ENCODE measurements around the gene TSTD2.

TSTD2 gene

DNA sequence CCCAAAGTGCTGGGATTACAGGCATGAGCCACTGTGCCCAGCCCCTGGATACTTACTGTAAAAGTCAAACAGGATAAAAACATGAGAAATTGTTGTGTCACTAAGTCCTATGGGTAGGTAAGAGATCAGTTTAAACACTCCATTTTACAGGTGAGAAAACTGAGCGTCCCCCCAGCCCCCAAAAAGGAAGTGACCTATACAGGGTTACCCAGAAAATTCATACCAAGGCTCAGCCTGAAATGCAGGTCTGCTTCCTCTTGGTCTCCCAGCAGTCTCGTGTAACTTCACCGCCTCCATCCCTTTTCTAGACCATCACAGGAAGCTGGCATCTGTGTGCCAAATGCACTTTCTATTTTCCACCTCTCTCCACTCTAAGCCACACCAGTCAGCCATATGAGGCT is 74.5 kb downstream of the TSTD2 start:
- TF ChIP-seq CTCF (IDR thresholded peaks at IDR 0.05; ENCODE audit: extremely low read depth, missing control alignments), result no peak
- no peak for DNase-seq (ENCODE audit: low spot score)

GRCh38 chr9:97557606-97558095 is 75.5 kb downstream of the TSTD2 start:
- no peak for TF ChIP-seq CTCF (IDR thresholded peaks at IDR 0.05; ENCODE audit: extremely low read depth, missing control alignments)
- DNase-seq (ENCODE audit: low spot score), result no peak

DNA sequence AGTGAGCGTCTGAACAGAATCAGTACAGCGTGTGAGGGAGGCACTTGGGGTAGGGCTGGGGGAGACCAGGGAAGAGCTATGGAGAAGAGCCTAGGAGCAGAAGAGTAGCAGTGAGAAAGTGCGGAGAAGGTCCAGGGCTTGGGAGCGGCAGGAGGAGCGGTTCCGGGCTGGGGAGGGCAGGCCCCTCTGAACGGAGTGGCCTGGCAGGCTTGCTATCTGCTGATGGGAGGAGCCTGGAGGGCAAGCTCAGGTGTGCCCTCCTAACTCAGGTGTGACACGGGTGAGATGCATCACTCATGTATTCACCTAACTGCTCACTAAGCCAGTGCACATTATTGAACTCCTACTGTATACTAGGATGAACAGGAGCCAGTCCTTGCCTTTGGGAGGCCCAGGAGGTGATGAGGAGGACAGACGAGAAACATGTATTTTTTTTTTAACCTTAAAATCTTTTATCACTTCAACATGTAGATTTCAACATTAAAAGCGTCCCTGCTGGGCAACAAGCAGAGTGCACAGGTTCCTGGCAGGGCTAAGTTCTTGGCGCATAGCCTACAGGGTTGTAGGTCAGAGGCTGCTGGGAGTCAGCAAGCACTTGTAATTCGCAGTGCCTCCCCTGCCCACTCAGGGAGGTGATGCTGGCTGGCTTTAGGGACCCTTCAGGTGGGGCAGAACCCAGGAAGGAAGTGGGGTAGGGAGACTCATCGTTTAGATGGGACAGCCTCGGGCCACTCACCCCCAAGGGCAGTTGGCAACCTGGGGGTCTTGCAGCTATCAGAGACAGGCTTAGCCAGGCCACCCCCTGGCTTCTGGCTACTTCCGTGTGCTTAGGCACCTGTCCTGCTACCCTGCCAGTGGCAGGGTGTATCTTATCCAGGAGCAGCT is 76.2 kb downstream of the TSTD2 start:
- TF ChIP-seq CTCF (IDR thresholded peaks at IDR 0.05; ENCODE audit: extremely low read depth, missing control alignments), result no peak
- DNase-seq (ENCODE audit: low spot score), result no peak

GRCh38 chr9:97556036-97556720 is 77.0 kb downstream of the TSTD2 start:
- DNase-seq (ENCODE audit: low spot score), result no peak

DNA sequence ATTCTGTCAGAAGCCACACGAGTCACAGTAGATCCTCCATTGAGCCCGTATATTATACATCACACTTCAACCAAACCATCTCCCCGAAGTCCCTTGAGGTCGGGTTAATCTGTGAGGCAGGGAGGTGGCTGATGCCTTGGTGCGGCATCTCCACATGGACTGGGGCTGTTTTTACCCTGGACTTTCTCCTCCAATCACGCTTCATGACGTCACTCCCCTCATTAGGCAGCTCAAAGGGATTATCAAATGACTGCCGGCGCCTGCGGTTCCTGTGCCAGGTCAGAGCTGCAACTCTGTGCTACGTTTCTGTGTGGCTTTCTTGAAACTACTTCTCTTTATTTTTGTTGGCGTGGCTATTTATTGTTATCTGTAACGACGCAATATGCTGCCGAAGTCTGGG is 78.0 kb downstream of the TSTD2 start:
- TF ChIP-seq CTCF (IDR thresholded peaks at IDR 0.05; ENCODE audit: extremely low read depth, missing control alignments), result no peak
- DNase-seq (ENCODE audit: low spot score), result no peak

More at GRCh38 chr9:97556036-97556720, 77.0 kb downstream of the TSTD2 start:
- TF ChIP-seq CTCF (IDR thresholded peaks at IDR 0.05; ENCODE audit: extremely low read depth, missing control alignments), result no peak

DNA sequence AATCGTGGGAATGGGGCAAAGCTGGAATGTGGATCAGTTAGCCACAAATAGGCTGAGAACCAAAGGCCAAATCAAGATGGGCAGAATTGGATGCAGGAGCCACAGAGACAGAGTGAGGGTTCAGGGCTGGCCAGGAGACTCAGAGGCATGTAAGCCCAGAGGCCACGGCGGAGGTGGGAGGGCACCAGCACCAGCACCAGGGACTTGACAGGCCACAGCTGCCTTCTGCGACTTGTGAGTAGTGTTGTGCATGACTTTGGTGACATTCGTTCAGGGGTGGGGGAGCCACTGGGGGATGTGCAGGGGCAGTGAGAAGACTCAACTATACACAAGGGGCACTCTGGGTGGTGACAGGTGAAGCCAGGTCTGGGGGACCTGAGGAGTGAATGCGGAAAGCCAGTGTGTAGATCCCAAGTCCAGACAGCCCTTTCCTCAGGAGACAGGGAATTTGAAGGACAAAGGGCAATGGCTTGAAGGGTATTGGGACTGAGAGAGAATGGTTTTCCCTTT is 78.5 kb downstream of the TSTD2 start:
- DNase-seq (ENCODE audit: low spot score), result no peak
- TF ChIP-seq CTCF (IDR thresholded peaks at IDR 0.05; ENCODE audit: extremely low read depth, missing control alignments), result no peak

DNA sequence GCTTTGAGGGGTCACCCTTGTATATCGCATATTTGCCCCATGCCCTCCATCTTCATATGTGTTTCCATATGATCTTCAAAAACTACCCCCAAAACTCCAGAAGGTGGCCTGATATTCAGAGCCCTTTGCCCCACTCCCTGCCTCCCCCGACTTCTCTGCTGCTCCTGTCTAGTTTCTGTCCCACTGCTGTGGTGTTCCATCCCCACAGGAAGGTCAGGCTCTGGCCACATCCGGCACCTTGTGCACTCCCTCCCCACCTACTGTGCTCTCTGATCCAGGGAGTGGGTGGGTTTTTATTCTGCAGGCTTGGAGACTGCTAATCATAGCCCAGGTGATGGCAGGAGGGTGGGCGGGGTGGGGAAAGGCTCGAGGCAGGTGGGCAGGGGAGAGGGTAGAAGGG is 79.3 kb downstream of the TSTD2 start:
- TF ChIP-seq CTCF (IDR thresholded peaks at IDR 0.05; ENCODE audit: extremely low read depth, missing control alignments), result no peak
- no peak for DNase-seq (ENCODE audit: low spot score)

Data from GM20000 (cell line).